ES-I3 (cell line): ENCODE measurements around the gene CHRNA3.

Experiments used
- H3K36me3 ChIP-seq: 2 replicates; pipeline ENCODE4 v1.6.1; 2013; ENCODE audit warnings: mild to moderate bottlenecking, low read length, control low read depth, moderate library complexity; ENCODE audit not compliant: insufficient read depth
- H3K4me1 ChIP-seq: 2 replicates; pipeline ENCODE4 v1.6.1; 2013; ENCODE audit warnings: mild to moderate bottlenecking, control low read depth, low read length; ENCODE audit not compliant: insufficient read depth
- H3K9ac ChIP-seq: 2 replicates; pipeline ENCODE4 v1.6.1; 2013; ENCODE audit warnings: low read depth, mild to moderate bottlenecking, low read length, moderate library complexity
- H3K9me3 ChIP-seq: 2 replicates; pipeline ENCODE4 v1.6.1; 2013; ENCODE audit warnings: mild to moderate bottlenecking, low read length, moderate library complexity; ENCODE audit not compliant: control insufficient read depth, insufficient read depth

Gene CHRNA3

GRCh38 chr15:78629031-78629715 lies 8.4 kb upstream of the CHRNA3 start:
- Histone ChIP-seq H3K9ac (no peak overlapping the region), H3K4me1 (no peaks in the 10 kb centered on the region), H3K9me3 (peaks cover 2% of the 10 kb centered on the region; the same call in 1 of the 2 replicates), H3K36me3 (no peaks in the 10 kb centered on the region)

DNA sequence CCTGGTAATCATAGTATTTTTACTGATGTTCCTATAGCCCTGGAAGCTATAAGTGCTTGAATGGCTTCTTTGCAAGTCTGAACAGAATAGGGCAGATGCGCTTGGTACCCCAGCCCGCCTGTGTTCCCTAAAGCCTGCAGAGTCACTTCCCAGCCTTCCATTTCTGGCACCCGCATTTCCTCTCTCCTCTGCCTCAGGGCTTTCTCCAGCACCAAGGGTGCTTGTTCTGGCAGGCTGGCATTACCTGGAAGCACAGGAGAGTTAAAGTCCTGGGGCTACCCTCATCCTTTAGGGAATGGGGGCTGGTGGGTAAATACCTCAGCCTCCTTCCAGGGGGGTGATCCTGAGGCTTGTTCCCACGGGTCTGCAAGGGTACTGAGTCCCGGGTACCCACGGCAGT lies 7.4 kb upstream of the CHRNA3 start:
- no peaks in the 10 kb centered on the region for H3K36me3 ChIP-seq
- H3K4me1 ChIP-seq, result no peaks in the 10 kb centered on the region
- H3K9me3 ChIP-seq, result peaks cover under 1% of the 10 kb centered on the region; the same call in 1 of the 2 replicates
- H3K9ac ChIP-seq, result no peak overlapping the region

- Histone ChIP-seq H3K9me3 (no peaks in the 10 kb centered on the region), H3K4me1 (no peaks in the 10 kb centered on the region), H3K9ac (no peak overlapping the region), H3K36me3 (no peaks in the 10 kb centered on the region)
Measured at GRCh38 chr15:78627348-78627747, 6.6 kb upstream of the CHRNA3 start.

DNA sequence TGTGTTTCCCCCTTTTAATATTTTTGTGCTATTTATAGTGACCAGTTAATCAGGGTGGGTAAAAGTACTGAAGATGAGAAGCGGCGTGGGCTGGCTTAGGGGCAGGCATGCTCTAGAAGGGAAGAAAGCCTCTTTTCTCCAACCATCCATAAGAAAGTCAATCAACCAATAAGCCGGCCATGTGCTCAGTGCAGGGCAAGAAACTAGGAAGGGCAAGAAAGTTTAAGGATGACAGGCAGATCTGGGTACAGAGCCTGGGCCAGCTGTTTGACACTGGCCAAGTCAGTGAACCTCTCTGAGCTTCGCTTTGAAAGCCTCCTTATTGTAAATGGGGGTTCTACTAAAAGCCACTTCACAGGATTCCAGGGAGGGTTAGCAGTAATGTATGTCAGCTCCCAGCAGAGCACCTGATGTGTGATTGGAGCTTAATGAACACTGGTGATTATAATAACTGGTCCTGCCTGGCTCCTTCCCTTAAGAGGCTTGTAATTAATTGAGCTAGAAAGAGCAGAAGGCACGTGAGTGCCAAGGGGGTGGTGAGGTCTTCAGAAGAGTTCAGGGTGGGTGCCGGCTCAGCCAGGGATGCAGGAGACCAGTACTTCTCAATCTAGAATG lies 5.7 kb upstream of the CHRNA3 start:
- Histone ChIP-seq H3K36me3 (no peaks in the 10 kb centered on the region), H3K9ac (no peak overlapping the region), H3K4me1 (no peaks in the 10 kb centered on the region), H3K9me3 (no peaks in the 10 kb centered on the region)

DNA sequence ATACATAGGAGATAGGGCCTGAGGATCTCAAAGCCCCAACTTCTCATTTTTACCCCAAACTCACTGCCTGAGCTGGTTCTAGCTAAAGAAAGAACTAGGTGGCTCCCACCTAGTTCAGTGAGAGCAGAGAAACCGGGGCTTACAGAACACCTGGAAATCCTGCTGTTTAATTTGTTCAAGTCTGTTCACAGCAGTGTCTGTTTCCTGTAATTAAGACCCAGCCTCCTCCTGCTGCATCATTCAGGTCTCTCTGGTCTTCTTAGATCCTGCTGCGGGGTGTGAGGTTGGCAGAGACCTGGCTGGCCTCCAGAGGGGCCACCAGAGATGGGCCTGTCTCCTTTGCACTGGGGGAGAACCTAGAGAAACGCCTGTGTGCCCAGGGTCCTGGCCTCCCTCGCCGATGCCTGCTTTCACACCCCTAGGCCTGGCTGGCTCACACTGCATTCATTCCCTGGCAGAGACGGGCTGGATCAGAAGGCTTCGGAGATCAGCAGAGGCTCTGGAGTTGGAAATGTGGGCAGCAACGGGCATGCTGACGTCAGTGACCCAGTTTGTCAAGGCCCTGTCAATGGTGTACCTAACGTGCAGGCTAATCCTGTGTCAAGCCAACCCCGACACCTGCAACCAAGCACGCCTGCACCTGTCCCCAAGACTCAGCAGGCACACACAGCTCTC lies 4.9 kb upstream of the CHRNA3 start:
- Histone ChIP-seq H3K9me3 (no peaks in the 10 kb centered on the region), H3K9ac (no peak overlapping the region), H3K36me3 (no peaks in the 10 kb centered on the region), H3K4me1 (no peaks in the 10 kb centered on the region)

GRCh38 chr15:78624651-78625590 lies 4.1 kb upstream of the CHRNA3 start:
- Histone ChIP-seq H3K4me1 (no peaks in the 10 kb centered on the region), H3K9ac (no peak overlapping the region), H3K9me3 (no peaks in the 10 kb centered on the region), H3K36me3 (no peaks in the 10 kb centered on the region)

- H3K36me3 ChIP-seq, result no peaks in the 10 kb centered on the region
- no peak overlapping the region for H3K9ac ChIP-seq
- no peaks in the 10 kb centered on the region for H3K9me3 ChIP-seq
- peaks cover 5% of the 10 kb centered on the region; the same call in 1 of the 2 replicates for H3K4me1 ChIP-seq
Measured at GRCh38 chr15:78623786-78624497, 3.1 kb upstream of the CHRNA3 start.

GRCh38 chr15:78621810-78622402 lies 1.1 kb upstream of the CHRNA3 start:
- Histone ChIP-seq H3K9me3 (no peaks in the 10 kb centered on the region), H3K9ac (no peak overlapping the region), H3K4me1 (peaks cover 8% of the 10 kb centered on the region; the same call in 1 of the 2 replicates), H3K36me3 (no peaks in the 10 kb centered on the region)

GRCh38 chr15:78620021-78620526 lies 722 bp downstream of the CHRNA3 start:
- no peaks in the 10 kb centered on the region for H3K36me3 ChIP-seq
- peaks cover 8% of the 10 kb centered on the region; the same call in 1 of the 2 replicates for H3K4me1 ChIP-seq
- peak overlapping the region; percentile 82 for H3K9ac ChIP-seq
- H3K9me3 ChIP-seq, result no peaks in the 10 kb centered on the region

DNA sequence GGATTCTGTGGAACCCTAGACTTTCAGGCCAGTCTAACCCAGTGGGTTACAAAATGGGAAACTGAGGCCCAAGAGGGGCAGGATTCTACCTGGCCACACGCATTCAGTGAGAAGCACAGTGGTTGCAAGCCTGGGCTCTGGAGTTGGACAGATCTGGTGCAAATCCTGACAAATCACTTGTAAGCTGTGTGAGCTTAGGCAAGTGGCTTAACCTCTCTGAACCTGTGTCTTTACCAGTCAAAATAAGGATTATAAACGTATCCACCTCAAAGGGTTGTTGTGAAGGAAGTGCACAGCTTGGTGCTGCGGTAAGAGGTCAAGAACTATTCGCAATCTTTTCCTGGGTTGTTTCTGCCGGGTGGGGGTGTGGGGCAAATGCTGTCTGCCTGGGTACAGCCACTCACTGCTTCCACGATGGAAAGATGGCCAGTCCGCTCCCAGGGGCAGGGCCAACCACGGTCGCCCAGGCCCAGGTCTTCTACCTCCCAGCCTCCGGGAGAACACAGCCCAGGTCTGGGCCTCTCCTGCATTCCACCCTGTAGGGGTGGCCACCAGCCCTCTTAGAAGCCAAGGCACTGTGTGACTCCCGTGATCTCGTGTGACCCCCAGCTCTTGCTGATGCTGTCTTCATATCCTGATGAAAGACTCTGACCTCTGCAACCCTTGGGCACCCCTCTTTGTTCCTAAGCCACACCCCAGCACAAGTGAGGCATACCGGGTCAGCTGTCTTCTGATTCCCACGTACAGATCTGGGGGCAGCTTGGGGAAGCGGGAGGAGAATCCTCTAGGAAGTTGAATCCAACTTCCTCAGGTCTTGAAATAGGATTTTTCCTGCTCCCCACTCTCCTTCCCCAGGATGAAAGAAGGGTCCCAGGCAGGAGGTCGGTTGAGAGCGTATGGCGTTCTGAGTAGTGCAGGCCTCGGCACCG lies 1.5 kb downstream of the CHRNA3 start:
- peak overlapping the region; percentile 82 for H3K9ac ChIP-seq
- H3K9me3 ChIP-seq, result no peaks in the 10 kb centered on the region

DNA sequence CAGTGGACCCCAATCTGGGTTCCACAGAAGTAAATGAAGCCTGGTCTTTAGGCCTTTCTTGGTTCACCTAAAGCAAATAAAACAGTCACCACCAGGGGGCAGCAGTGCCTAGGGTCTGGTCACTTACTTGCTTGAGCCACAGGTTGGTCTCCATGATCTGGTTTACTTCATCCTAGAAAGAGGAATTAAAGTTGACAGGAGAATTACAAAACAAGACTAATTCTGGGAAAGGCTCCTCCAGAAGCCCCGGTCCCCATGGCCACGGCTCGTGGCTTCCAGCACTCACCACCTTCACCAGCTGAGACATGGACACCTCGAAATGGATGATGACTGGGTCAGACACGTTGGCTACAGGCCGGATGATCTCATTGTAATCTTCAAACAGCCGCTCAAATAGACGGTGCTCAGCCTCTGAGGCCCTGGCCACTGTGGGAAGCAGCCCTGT lies 2.3 kb downstream of the CHRNA3 start:
- Histone ChIP-seq H3K36me3 (no peaks in the 10 kb centered on the region), H3K9me3 (no peaks in the 10 kb centered on the region), H3K4me1 (peaks cover 8% of the 10 kb centered on the region; the same call in 1 of the 2 replicates), H3K9ac (no peak overlapping the region)

More for the DNA sequence above, 1.5 kb downstream of the CHRNA3 start:
- Histone ChIP-seq H3K4me1 (peaks cover 8% of the 10 kb centered on the region; the same call in 1 of the 2 replicates), H3K36me3 (no peaks in the 10 kb centered on the region)

GRCh38 chr15:78618064-78618463 lies 2.7 kb downstream of the CHRNA3 start:
- H3K9me3 ChIP-seq, result no peaks in the 10 kb centered on the region
- H3K9ac ChIP-seq, result no peak overlapping the region
- no peaks in the 10 kb centered on the region for H3K36me3 ChIP-seq
- peaks cover 8% of the 10 kb centered on the region; the same call in 1 of the 2 replicates for H3K4me1 ChIP-seq
